GM19043 (cell line): ENCODE results near the gene MTSS2.

ENCODE experiments used
- ATAC-seq: cut with Tn5 transposase; IDR thresholded peaks from one replicate; pipeline ENCODE4 v1.9.1; 2021; ENCODE audit warnings: low read depth; ENCODE audit not compliant: unreplicated experiment

MTSS2 gene

DNA sequence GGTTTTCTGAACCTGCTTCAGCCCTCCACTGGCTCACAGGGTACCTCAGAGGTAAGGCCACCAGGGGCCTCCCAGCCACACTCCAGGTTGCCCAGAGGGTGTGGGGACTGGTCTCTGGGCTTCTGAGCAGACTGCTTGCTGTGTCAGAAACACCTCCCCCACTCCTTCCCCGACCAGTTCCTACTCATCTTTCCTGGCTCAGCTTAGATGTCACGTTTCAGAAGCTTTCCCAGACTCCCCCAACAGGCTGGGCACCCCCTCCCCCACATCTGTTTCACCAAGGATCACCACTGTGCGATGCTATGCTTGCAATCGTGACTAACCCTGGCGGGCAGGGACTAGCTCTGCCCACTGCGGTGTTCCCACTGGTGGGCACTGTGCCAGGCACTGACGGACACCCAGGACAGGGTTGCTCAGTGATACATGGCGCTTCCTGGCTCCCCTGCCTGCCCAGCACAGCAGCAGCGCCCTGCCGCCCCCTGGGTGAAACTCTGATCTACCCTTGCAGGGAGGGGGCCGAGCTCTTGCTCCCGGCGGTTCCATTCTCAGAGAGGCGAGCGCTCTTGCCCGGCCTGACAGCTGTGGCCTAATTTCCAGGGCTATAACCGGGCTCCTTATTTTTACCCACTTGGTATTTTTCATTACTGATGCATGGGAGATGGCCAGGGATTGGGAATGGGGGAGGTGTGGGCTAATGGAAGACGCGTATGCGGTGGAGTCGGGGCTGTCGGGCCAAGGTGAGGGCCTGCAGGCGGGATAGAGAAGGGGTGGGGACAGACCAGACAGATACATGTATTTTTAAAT lies 29.4 kb upstream of the MTSS2 start:
- ATAC-seq: no peak

DNA sequence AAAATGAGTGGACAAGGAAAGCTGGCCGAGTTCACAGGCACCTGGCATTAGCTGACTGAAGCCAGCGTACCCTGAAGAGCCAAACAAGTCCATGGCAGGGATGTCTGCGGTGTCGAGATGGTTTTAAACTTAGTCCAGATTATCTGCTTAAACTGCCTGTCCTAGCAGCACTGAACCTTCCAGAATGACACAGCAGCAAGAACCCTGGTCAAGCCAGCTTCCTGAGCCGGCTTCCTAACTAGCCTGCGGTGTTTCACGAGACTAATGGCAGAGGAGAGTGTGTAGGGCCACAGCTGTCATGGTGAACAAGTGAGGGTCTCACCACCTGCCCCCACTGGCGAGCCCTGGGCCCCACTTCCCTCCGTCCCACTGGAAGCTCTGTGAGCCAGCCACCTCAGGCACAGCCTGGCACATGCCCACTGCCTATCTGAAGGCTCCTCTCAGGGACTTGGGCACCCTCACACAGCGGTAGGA lies 28.8 kb upstream of the MTSS2 start:
- ATAC-seq: no peak

DNA sequence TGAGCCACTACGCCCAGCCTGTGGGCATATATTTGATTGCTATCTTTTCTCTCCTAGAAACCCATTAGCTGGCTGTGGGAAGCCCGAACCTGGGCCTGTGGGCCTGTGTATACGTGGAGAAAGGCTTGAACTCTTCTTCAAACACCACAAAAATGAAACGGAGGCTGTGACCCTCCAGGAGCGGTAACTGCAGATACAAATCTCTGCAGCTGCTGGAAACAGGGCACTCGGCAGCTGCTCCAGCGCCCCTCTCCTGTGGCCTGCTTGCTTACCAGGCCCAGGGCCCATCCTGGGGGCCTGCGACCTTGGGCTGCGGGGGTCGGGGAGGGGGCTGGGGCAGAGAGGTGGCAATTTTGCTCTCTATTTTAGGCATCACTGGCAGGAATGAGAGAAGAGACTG lies 28.0 kb upstream of the MTSS2 start:
- no peak for ATAC-seq

DNA sequence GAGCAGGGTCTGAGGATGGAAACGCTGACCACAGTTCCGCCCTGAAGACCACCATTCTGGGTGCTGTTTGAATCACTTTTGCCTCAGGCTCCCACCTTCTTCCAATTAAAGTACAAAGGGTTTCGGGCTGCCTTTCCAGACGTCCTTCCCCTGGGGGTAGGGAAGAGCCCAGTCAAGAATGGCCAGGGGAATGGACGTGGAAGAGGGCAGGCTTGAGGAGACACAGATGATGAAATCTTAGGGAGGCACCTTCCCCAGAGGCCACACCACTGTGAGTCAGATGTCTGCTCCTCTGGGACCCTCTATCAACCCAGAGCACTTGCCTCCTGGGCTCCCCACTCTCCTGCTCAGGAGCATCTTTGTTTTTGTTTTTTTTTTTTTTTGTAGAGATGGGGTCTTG lies 27.5 kb upstream of the MTSS2 start:
- no peak for ATAC-seq

DNA sequence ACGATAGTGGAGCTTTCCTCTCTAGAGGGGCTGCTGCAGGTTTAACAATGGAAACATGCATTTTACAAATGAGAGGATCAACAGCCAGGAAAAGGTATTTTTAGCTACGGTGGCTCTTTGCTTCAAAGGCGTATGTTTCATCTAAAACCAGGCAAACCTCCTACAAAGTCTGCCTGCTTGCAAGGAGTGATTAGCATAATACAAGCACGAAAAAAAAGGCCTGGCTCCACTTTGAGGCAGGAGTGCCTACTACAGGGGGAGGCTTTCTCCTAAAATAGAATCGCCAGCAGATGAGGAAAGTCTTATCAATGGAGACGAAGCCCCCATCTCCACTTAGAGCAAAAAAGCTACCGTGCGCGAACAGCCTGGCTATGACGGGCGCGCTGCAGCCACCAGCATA lies 27.1 kb upstream of the MTSS2 start:
- ATAC-seq: no peak

DNA sequence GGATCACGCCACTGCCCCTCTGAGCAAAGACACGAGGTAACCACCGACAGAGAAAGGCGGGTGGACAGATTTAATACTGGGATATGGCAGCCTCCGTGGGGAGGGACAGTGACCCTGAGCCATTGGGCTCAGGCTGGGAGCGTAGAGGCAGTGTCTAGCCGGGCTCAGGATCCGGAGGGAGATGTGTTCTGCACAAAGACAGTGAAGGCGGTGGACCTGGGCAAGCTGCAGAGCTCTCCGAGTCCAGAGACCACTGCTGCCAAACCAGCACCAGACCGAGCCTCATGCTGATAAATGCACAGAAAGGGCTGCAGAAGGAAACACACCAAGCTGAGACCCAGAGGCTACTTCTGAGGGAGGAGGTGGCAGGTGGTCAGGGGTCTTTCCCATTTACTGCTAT lies 26.5 kb upstream of the MTSS2 start:
- no peak for ATAC-seq

DNA sequence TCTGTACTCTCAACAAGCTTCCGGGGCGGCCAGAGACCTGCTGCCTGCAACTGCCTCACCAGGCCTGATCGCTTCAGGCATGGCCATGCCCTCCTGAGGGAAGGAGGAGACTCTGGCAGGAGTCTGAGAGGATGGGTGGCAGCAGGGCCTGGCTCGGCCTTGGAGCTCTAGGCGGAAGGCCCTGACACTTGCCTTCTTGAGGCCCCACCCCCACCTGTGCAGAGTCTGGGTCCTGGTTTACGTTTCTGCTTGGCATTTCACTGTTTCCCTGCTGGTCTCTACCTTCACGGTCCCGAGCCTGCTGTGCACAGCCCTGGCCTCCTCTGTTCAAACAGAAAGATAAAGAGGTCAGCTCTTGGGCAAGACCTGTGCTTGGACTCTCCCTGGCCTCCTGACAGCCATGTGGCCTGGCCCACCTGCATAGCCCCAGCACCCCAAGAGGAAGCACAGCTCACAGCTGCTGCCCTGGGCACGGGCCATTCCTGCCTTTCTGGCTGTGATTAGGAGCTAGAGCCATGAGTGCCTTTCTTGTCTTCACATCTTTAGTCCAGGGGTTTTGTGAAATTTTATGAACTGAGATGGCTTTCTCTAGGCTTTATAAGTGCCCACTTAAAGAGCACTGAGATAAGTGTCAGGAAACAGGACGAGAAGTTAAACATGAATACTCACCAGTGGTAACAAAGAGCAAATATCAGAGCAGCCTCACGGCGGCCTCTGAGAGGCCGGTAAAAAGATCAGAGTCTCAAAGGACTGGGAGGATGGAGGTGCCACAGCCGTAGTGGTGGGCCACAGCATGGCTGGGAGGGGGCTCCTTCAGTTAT lies 25.6 kb upstream of the MTSS2 start:
- ATAC-seq: no peak

DNA sequence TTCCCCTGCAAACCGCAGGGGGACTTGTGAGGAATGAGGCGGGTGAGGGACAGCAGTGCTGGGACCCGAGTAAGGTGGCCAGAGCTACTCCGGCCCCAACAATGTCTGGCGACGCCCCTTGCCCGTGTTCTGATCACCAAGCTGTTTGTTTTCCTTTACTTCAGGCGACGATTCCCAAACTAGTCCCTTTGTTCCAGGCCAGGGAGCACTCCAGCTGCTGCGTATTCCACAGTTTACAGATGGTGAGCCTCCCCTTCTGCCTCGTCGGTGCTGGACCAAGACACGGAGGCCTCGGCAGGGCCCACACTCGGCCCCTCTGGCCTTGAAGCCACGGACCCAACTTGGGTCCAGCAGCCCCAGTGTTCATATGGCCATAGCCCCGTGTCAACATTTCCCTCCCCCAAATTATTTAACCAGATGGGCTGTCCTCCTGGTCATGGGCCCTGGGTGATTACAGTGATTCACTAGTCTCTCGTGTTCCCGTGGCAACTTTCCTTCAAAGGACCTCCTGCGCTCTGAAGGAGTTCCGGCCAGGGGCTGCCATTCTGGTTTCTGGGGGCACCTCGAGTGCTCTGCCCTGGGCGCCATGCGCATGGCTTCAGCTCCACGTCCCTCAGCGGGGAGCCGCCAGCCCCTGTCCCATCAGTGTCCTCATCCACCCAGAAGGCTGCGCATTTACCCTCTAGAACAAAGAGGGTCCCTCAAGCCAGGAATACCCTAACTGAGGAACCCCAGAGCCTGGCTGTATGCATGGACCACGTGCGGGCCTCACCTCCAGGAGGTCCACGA lies 24.8 kb upstream of the MTSS2 start:
- ATAC-seq: no peak

DNA sequence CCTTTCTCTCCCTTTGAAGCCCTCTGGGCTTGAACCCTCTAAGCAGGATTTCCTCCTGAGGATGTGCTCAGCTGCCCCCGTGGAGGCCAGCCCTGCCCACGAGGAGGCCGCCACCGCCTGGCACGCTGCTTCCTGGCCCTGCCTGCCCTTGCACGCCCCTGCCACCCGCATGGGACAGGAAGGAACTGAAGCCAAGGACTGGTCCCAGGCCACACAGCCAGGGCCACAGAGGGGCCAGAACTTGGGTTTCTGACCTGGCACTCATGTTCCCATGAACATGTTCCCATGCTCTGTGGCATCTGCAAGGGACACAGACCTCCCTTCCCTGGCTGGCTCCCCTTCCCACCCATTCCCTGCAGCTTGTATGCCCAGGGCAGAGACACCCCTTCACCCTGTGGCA lies 24.1 kb upstream of the MTSS2 start:
- no peak for ATAC-seq

DNA sequence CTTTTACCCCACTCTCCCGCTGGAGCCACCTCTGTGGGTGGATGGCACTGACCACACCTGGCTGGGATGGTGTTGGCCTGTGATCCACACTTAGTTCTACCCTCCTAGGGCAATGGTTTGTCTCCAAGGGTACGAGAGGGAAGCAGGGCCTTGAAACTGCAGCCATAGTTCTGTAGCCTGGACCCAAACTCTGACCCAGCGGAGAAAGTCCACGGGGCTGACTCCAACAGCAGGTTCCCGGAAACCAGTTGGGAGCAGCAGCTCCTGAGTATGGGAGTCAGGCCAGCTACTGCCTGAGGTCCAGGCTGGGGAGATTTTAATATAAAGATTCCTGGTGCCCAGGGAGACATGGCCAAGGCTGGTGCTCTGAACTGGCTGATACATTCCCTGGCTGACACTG lies 23.6 kb upstream of the MTSS2 start:
- ATAC-seq: no peak

DNA sequence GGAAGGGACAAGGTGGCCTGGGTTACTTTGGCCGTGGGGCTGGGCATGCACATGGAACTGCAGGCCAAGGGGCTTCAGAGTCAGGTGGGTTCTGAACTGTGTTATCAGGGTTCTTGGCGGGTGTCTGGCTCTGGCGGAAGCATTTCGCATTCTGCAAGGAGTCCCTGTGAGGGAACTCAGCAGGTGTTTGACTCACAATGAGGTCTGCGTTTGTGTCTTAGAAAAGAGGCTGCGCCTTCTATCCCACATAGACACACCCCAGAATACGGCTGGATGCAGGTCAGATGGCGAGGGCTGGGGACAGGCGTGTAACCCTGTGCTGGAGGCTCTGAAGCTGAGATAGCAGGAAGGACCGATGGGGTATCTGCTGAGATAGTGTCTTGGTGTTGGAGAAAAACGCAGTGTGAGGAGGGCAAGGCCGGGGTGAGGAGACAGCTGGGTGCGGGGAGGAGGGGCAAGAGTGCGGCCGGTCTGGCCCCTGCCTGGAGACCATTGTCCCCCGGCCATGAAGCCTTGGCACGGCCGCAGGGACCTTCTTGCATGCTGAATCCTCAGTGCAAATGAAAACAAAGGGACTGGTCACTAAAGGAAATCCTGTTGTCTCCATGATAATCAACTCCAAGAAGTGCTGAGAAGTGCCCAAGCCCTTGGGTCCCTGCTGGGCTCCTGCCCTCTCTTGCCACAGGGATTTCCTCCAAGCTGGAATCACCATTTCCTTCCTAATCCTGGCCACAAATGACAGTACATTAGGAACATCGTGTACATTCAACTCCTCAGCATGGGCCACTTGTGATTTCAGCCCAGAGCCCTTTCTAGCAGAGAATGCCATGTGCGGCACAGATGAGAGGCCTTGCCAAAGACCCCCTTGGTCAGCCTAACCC lies 22.8 kb upstream of the MTSS2 start:
- no peak for ATAC-seq

DNA sequence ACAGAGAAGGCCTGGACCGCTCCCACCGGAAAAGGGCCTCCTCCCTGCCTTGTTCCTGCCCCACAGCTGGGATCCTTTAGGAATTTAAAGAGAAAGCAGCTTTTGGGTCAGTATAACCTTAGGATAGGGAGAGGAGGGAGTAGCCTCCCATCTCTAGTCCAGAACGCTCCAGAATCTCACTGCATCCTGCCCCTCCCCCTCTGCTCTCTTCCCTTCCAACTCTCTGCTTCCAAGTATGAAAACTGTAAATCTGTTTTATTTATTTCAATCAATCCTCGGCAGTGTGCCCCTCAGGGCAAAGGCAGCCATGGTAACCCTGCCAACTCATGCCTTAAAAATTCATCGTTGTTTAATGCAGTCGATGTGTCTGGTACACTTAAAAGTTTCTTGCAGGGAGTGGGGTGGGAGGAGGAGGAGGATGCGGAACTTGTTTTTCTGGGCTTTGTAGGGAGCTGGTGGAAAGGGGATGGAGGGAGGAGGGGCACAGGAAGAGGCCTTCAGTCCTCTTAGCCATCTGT lies 21.2 kb upstream of the MTSS2 start:
- ATAC-seq: no peak

DNA sequence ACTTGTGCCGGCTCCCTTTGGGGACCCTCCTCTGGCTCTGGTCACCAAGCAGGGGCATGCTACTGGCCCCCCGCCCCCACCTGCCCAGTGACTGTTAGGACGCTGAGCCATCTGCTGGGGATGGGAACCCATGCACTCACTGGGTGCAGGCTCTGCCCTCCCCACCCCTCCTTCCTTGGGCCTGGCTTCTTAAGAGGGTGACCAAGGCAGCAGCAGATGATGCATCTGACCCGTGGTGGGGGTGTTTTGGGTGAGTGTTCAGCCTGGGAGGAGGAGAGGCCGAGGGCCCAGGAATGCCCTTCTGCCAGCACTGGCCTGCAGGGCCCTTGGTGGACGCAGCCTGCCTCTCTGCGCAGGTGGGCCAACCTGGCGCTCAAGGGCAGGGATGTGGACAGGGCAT lies 19.2 kb upstream of the MTSS2 start:
- ATAC-seq: no peak

DNA sequence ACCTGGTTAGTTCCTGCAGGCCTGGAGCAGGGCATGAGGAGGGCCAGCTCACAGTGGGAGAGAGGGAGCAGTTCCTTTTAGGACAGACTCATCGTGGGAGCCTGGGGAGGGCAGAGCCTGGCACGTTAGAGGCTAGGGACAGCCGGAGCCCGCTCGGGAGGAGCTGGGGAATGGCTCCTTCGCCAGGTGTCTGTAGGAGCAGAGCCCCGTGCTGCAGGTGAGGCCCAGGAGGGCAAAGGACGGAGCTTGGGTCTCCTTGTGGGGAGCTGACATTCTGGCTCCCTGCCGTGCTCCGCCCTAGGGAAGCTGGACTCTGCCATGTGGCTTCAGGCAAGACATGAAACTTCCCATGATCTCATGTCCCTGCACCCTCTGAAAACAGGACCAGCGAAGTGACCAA lies 18.7 kb upstream of the MTSS2 start:
- no peak for ATAC-seq

DNA sequence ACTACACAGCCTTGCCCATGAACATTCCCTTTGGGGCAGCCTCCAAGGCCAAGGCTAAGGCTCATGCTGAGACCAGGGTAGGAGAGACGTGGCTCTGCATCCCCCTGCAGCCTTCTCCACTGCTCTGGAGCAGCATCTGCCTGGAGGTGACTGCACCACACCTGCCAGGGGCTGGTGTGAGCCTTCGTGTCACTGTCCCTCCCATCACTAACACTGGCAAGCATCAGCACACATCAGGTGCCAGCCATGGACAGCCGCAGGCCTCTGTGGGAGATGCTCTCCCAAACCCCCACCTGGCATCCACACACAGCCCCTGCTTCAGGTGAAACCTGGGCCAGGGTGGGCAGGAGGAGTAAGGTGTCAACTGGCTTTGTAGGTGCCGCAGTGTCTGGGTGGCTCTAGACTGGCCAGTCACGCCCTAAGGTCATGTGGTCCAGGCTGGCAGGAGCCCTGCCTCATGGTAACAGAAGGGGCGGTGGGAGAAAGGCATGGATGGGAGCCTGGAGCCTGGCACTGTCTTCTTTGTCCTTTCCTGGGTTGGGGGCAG lies 18.1 kb upstream of the MTSS2 start:
- ATAC-seq: no peak

DNA sequence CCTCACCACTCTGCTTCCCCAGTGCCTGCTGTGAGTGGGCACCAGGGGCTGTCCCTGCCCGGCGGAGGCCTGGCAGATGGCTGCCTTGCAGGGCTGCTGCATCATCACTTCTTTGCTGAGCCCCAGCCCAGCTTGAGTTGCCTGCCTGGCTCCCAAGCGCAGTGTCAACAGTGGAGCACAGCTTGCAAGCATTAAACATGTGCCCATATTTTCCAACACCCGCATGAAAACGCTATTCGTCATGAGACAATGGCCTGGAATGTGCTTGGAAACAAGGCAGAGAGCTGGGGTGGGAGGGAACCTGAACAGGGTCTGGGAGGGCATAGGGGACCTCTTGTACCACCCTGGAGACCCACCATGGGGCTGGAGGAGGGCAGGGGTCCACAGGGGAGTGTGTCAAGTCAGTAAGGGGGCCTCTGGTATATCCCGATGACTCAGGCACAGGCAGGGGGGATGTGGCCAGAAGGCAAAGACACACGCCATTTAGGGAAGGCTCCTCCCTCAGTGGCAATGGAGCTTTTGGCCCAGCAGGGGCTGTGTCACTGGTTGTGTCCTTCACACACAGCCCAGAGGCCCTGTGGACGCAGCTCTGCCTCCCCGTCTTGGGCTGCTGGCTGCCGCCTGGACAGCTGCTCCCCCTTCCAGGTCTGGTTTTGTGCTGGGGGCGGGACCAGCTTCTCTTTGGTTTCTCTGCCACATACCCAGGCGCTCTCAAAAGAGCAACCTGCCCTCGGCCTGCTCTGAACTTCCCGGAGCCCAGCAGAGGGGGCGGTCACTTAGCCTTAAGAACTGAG lies 17.4 kb upstream of the MTSS2 start:
- no peak for ATAC-seq

DNA sequence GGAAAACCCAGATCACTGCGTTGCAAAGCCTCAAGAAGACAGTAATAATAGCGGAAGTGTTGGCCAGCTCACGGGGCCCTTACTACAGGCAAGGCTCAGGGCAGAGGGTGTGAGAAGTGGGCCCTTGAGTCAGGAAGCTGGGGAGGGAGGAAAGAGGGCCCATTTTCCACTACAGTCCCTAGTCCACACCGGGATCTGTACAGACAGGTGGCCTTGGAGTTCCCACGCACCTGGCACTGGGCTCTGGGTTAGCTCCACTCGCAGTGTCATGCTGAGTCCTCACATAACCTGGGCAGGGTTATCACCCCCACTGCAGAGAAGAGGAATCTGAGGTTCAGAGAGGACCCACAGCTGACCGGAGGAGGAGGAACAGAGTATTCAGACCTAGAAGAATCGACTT lies 16.8 kb upstream of the MTSS2 start:
- no peak for ATAC-seq

DNA sequence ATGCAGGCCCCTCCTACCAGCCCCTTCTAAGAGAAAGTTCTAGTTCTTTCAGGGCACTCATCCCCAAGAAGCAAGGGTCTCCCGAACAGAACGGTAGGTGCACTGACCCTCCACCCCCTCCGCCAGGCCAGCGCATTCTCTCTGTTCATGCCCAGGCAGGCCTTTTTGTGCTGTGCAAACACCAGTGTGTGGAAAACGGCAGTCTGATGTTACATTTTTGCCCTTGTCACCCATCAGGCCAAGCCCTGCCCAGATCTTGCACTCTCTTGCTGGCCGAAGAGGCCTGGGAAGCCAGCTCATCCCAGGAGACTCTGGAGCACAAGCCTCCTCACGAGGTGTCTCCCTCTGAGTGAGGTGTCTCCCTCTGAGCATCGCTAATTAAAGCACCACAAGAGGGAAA lies 16.1 kb upstream of the MTSS2 start:
- ATAC-seq: no peak

DNA sequence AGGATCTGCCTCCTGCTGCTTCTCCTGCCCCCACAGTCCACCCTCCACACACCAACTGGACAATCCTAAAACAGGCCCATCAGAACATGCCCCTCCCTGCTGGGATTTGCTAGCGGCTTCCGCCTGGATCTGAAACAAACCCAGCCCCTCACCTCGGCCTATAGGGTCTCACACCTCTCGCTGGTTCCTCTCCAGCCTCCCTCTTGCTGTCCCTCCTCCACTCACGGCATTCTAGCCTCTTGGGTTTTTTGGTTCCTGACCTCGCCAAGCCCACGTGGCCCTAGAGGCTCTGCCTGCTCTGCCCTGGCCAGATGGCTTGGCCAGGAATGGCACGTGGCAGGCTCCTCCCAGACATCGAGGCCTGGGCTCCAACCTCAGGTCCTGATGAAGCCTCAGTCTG lies 15.7 kb upstream of the MTSS2 start:
- ATAC-seq: no peak
